HUES64 (cell line): ENCODE data around the gene BRD4.
A peak's percentile ranks its signal among the peaks of the same experiment; 100 is the strongest.

Source experiments
- H3K27ac ChIP-seq: 2 replicates; pipeline ENCODE4 v1.7.0; 2013; ENCODE audit warnings: low read depth, low read length, inconsistent platforms
- H3K27me3 ChIP-seq: 2 replicates; pipeline ENCODE4 v1.6.1; 2013; ENCODE audit warnings: mild to moderate bottlenecking, low read length; ENCODE audit not compliant: insufficient read depth
- H3K36me3 ChIP-seq: 2 replicates; pipeline ENCODE4 v1.6.1; 2013; ENCODE audit warnings: mild to moderate bottlenecking, low read length; ENCODE audit not compliant: insufficient read depth
- H3K4me1 ChIP-seq: 2 replicates; pipeline ENCODE4 v1.6.1; 2013; ENCODE audit warnings: mild to moderate bottlenecking, low read length, moderate library complexity; ENCODE audit not compliant: insufficient read depth
- H3K4me3 ChIP-seq: 2 replicates; pipeline ENCODE4 v1.5.1; 2013; ENCODE audit warnings: mild to moderate bottlenecking, low read length, moderate library complexity
- H3K9ac ChIP-seq: 2 replicates; pipeline ENCODE4 v1.6.1; 2013; ENCODE audit warnings: mild to moderate bottlenecking, low read depth, low read length
- H3K9me3 ChIP-seq: 2 replicates; pipeline ENCODE4 v1.6.1; 2013; ENCODE audit warnings: low read depth, low read length; ENCODE audit not compliant: insufficient read depth
- WGBS: fragments of 150-250, 120-280 bp; methylation state at CpG from one replicate; pipeline ENCODE4 v1.1.7; 2013; ENCODE audit warnings: missing lambda C conversion rate; 5-methylcytosine and 5-hydroxymethylcytosine counted together

Gene BRD4

GRCh38 chr19:15286688-15287365 lies 45.5 kb downstream of the BRD4 start:
- no peaks in the 10 kb centered on the region for H3K36me3 ChIP-seq
- no peak overlapping the region for H3K9ac ChIP-seq
- no peaks in the 10 kb centered on the region for H3K9me3 ChIP-seq
- H3K4me1 ChIP-seq, result peaks cover 61% of the 10 kb centered on the region
- no peak overlapping the region for H3K27ac ChIP-seq
- 71% methylated on average over 3 of the region's 4 CpGs for WGBS
- H3K27me3 ChIP-seq, result no peaks in the 10 kb centered on the region
- no peak overlapping the region for H3K4me3 ChIP-seq

- no peak overlapping the region for H3K27ac ChIP-seq
- no peak overlapping the region for H3K9ac ChIP-seq
- no peaks in the 10 kb centered on the region for H3K9me3 ChIP-seq
- no peak overlapping the region for H3K4me3 ChIP-seq
- 82% methylated on average over 11 of the region's 11 CpGs for WGBS
- no peaks in the 10 kb centered on the region for H3K27me3 ChIP-seq
- H3K36me3 ChIP-seq, result no peaks in the 10 kb centered on the region
- H3K4me1 ChIP-seq, result peaks cover 59% of the 10 kb centered on the region
Observed at GRCh38 chr19:15285896-15286591, 46.3 kb downstream of the BRD4 start.

- no peak overlapping the region for H3K4me3 ChIP-seq
- H3K4me1 ChIP-seq, result peaks cover 57% of the 10 kb centered on the region
- no peaks in the 10 kb centered on the region for H3K36me3 ChIP-seq
- H3K9ac ChIP-seq, result no peak overlapping the region
- 90% methylated on average over 3 of the region's 3 CpGs for WGBS
- no peaks in the 10 kb centered on the region for H3K9me3 ChIP-seq
- no peak overlapping the region for H3K27ac ChIP-seq
- H3K27me3 ChIP-seq, result no peaks in the 10 kb centered on the region
Observed at GRCh38 chr19:15284896-15285295, 47.4 kb downstream of the BRD4 start.

- H3K4me1 ChIP-seq, result peaks cover 57% of the 10 kb centered on the region
- WGBS, result 96% methylated on average over 5 of the region's 5 CpGs
- no peak overlapping the region for H3K27ac ChIP-seq
- no peaks in the 10 kb centered on the region for H3K9me3 ChIP-seq
- no peak overlapping the region for H3K4me3 ChIP-seq
- H3K9ac ChIP-seq, result no peak overlapping the region
- H3K27me3 ChIP-seq, result no peaks in the 10 kb centered on the region
- no peaks in the 10 kb centered on the region for H3K36me3 ChIP-seq
Observed at GRCh38 chr19:15284091-15284490, 48.2 kb downstream of the BRD4 start.

- Histone ChIP-seq H3K27me3 (no peaks in the 10 kb centered on the region), H3K4me3 (no peak overlapping the region), H3K27ac (no peak overlapping the region), H3K36me3 (no peaks in the 10 kb centered on the region), H3K4me1 (peaks cover 53% of the 10 kb centered on the region), H3K9me3 (no peaks in the 10 kb centered on the region), H3K9ac (no peak overlapping the region)
- 87% methylated on average over 10 of the region's 10 CpGs for WGBS
Observed at GRCh38 chr19:15283141-15283883, 49.0 kb downstream of the BRD4 start.

- no peaks in the 10 kb centered on the region for H3K9me3 ChIP-seq
- H3K36me3 ChIP-seq, result no peaks in the 10 kb centered on the region
- no peak overlapping the region for H3K9ac ChIP-seq
- WGBS, result 75% methylated on average over 1 of the region's 1 CpG
- no peak overlapping the region for H3K27ac ChIP-seq
- no peak overlapping the region for H3K4me3 ChIP-seq
- H3K27me3 ChIP-seq, result no peaks in the 10 kb centered on the region
- H3K4me1 ChIP-seq, result peaks cover 50% of the 10 kb centered on the region
Observed at GRCh38 chr19:15282311-15282705, 50.0 kb downstream of the BRD4 start.

GRCh38 chr19:15280915-15281683 lies 51.2 kb downstream of the BRD4 start:
- Histone ChIP-seq H3K36me3 (no peaks in the 10 kb centered on the region), H3K27ac (peak overlapping the region; percentile 25), H3K9ac (no peak overlapping the region), H3K27me3 (no peaks in the 10 kb centered on the region), H3K4me1 (peaks cover 43% of the 10 kb centered on the region), H3K9me3 (no peaks in the 10 kb centered on the region), H3K4me3 (no peak overlapping the region)
- WGBS, result 92% methylated on average over 12 of the region's 12 CpGs

GRCh38 chr19:15280048-15280725 lies 52.2 kb downstream of the BRD4 start:
- Histone ChIP-seq H3K36me3 (0 out of 2 replicates have a peak, but pooled peaks cover 3% of the 10 kb centered on the region), H3K27me3 (no peaks in the 10 kb centered on the region), H3K4me1 (peaks cover 41% of the 10 kb centered on the region), H3K9ac (no peak overlapping the region), H3K9me3 (no peaks in the 10 kb centered on the region), H3K4me3 (no peak overlapping the region), H3K27ac (no peak overlapping the region)
- WGBS, result 92% methylated on average over 6 of the region's 6 CpGs

- WGBS, result 92% methylated on average over 4 of the region's 4 CpGs
- Histone ChIP-seq H3K27ac (no peak overlapping the region), H3K4me3 (no peak overlapping the region), H3K36me3 (0 out of 2 replicates have a peak, but pooled peaks cover 4% of the 10 kb centered on the region), H3K4me1 (peaks cover 39% of the 10 kb centered on the region), H3K9me3 (no peaks in the 10 kb centered on the region), H3K9ac (no peak overlapping the region), H3K27me3 (no peaks in the 10 kb centered on the region)
Observed at GRCh38 chr19:15279326-15279904, 52.9 kb downstream of the BRD4 start.

GRCh38 chr19:15276620-15277215 lies 55.6 kb downstream of the BRD4 start:
- H3K27me3 ChIP-seq, result no peaks in the 10 kb centered on the region
- no peaks in the 10 kb centered on the region for H3K9me3 ChIP-seq
- no peak overlapping the region for H3K4me3 ChIP-seq
- H3K9ac ChIP-seq, result no peak overlapping the region
- H3K4me1 ChIP-seq, result peaks cover 24% of the 10 kb centered on the region
- no peak overlapping the region for H3K27ac ChIP-seq
- H3K36me3 ChIP-seq, result peaks cover 22% of the 10 kb centered on the region
- 90% methylated on average over 11 of the region's 11 CpGs for WGBS
